HG02759 (cell line): ENCODE results near the gene IL17F.

ENCODE experiments used
- ATAC-seq: cut with Tn5 transposase; IDR thresholded peaks from one replicate; pipeline ENCODE4 v1.9.1; 2021; ENCODE audit warnings: mild to moderate bottlenecking, moderate library complexity; ENCODE audit not compliant: unreplicated experiment

IL17F gene

DNA sequence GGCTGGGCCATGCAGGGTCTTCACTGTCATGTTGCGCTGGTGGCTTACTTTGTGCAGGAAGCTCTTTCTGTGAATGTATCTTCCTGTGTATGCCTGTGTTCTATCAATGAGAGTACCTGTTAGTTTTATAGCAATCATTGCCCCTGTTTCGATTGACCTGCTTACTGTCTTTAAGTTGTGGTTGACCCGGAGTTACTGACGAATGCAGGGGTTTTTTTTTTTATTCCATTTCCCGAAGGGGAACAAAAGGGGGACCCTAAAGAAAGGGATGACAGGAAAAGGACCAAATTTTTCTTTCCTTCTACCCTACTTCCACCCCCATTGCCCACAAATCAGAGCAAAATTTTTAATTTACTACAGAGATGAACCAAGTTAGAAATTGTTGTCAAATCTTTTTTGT is at the start of gene IL17F:
TSS of gene IL17F (minus strand) at position 101 of the 400 bp plus-strand sequence. CDS start at position 30, 71 bp downstream.
- no peak for ATAC-seq

- no peak for ATAC-seq
Measured at GRCh38 chr6:52293067-52293466, 48.8 kb upstream of the IL17F start.

DNA sequence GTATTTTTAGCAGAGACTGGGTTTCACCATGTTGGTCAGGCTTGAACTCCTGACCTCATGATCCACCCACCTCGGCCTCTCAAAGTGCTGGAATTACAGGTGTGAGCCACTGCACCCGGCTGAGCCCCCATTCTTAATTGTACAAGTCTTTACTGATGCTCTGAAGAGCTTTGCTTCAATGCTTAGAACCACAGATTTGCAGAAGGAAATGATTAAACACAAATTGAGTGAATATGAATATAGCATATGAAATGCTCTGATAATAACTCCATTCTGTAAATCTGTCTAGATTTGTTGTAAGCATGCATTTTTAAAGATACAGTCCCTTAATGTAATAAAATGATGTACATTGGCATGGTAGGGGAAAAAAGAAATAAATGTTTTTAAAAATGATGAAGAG is 44.5 kb upstream of the IL17F start:
- ATAC-seq: no peak

DNA sequence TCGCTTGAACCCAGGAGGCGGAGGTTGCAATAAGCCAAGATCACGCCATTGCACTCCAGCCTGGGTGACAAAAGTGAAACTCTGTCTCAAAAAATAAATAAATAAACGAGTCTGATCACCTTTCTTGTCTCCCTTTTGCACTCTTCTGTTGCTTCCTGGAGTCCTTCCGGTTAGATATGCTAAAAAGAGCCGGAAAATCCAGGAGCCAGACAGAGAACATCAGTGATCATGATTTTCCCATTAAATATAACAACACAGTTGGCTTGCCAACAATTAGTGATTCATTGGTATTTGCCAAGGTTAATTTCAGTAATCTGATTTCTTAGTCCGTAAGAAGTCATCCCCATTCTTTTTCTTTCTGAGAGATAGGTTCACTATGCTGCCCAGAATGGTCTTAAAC is 43.9 kb upstream of the IL17F start:
- ATAC-seq: no peak

GRCh38 chr6:52286798-52287432 is 42.6 kb upstream of the IL17F start:
- ATAC-seq: no peak

- no peak for ATAC-seq
Measured at GRCh38 chr6:52285177-52286068, 41.1 kb upstream of the IL17F start.

GRCh38 chr6:52284460-52285176 is 40.3 kb upstream of the IL17F start, which contains the start of gene MCM3:
Gene MCM3, minus strand, starts transcription at chr6:52284742. Its CDS starts 68 bp downstream, at chr6:52284674.
- peak; percentile 97 for ATAC-seq

DNA sequence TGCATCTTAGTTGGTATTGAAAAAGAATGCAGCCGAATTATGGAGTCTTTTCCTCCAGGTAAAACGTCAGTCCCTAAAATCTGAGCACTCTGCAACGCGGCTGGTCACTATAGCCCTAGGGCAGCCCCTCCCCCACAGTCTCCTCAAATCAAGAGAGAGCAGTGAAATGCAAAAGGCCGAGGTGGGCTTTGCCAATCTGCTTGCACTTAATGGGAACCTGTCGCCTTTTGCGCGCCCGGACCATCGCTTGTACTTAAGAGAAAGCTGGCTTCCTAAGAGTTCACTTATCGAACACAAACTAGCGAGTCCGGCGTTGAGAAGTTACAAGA is 39.8 kb upstream of the IL17F start:
- peak; percentile 14 for ATAC-seq

DNA sequence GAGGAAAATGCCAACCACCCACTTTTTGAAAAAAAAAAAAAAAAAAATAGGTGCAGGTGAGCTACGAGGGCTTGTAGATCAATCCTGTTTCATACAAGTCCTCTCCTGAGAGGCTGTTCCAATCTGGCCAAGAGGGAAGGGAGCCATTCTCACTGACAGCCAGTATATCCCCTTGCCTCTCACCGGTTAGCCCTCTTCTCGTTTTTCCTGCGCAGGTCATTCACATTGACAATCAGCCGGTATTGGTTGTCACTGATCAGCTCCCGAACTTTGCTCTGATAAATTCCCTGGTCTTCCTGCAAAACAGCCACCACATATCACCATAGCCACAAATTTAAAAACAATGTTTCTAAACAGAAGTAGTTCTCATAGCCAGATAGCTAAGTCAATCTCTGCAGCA is 38.8 kb upstream of the IL17F start:
- ATAC-seq: no peak

DNA sequence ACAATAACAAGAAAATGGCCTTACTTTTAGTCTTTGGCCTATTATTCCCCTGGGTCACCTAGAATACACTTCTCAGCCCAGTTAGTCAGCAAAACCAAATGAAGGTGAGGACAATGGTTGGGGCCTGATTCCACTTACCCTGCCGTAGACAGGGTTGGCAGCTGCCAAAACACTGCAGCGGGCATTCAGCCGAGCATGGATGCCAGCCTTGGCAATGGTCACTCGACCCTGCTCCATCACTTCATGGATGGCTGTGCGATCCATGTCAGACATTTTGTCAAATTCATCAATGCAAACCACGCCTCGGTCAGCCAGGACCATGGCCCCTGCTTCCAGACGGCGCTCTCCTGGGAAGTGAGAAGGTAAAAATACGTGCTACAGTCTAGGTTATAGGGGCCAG is 31.8 kb upstream of the IL17F start:
- ATAC-seq: no peak

DNA sequence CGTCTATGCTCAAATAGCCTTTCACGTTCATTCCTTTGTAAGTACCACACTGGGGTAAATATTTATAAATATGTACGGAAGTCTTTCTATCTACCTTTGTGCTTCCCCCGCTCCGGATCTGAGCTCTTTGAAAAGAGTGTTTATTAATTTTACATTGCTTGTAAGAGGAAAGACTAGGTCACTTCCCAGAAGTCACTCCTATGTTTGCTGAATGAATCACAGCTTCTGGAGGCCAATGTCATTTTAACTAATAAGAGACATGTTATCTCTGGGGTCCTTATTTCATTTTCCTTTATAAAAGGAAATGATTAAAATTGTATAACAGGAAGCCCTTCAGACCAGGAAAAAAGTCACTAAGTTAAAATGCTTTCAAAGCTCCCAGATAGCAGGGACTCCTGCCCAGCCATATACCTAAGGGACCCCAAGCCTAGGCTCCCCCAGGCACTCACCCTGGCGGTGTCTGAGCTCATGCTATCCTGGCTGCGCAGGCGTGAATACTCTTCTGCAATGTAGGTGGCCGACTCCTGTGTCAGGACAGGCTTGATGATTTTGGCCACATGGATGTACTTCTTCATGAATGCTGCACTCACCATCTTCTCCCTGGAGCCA is 27.7 kb upstream of the IL17F start:
- ATAC-seq: no peak

- ATAC-seq: peak; percentile 75
Measured at GRCh38 chr6:52263709-52264540, 19.6 kb upstream of the IL17F start.

- ATAC-seq: no peak
Measured at GRCh38 chr6:52262620-52263344, 18.5 kb upstream of the IL17F start.

DNA sequence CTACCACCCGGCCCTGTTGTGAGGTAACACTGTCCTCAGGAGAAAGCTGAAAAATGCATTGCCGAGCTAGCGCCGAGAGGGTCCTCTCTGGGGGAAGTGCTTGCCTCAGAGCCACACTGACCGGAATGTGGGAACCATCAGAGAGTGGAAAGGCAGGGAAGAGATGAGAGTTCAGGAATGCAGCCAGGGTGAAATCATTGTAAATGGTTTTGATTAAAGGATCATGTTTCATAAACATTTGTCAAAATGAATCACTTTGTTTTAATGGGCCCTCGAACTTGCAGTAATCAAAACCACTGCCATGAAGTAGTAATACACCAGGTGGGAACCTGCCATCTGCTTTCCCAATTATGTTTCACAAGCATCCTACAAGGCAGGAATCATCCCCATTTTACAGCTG is 16.9 kb upstream of the IL17F start:
- no peak for ATAC-seq

DNA sequence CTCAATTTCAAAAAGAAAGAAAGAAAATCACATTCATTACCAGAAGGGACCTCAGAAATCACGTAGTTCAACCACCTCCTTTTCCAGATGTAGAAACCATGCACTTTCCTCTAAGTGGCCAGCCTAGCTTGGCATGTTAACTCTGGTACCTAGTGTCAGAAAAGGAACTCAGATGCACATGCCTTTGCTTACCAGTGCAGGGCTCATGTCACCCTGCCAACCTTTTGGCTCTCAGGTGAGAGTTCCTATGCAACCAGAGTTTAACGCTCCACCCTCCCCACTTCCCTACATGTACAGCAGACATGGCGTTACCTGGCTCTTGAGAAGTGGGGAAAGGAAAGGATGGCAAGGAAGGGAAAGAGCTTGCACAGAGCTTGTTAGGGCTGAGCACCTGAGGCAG is 16.3 kb upstream of the IL17F start:
- ATAC-seq: no peak

- no peak for ATAC-seq
Measured at GRCh38 chr6:52255434-52255833, 11.1 kb upstream of the IL17F start.

GRCh38 chr6:52254731-52255378 is 10.6 kb upstream of the IL17F start:
- ATAC-seq: no peak

GRCh38 chr6:52253494-52253893 is 9.2 kb upstream of the IL17F start:
- ATAC-seq: no peak

GRCh38 chr6:52251113-52251512 is 6.8 kb upstream of the IL17F start:
- no peak for ATAC-seq
